OCI-M1 (cell line): Measurements from ENCODE around the gene GDPD5.

Experiments
- DNase-seq: peaks from one replicate; lab custom pipeline; 2025; lab: John Stamatoyannopoulos, UW

The GDPD5 gene

DNA sequence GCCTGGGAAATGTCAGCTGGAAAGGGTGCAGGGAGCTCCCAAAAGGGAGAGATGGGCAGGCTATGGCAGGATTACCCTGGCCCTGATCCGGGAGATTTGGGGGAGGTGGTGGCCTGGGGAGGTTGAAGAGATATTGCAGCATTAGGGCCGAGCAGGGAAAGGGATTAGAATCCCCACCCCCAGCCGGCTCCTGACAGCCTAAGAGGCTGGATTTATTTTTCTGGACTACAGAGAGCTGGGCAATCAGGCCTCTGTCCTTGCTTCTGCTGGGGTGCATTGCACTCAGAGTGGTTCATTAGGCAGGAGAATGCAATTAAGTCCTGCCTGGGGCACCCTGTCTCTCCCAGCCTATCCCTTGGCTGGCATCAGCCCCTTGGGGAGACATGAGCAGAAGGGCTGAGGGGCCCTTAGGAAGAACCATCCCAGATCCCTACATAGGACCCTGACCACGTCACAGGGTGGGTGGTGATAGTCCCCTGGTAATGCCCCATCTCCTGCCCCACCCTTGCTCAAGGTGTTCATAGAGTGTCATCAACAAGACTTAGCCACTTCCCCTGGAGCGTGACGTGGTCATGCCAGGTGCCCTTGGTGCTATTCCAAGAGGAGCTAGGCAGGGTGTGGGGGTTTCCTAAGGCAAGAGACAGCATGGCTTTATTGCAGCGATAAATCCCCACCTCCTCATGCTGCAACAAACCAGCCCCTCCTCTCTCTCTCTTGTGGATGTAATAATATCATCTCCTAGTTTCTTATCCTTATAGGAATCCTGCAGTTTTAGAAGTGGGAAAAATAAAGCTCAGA lies 54.4 kb downstream of the GDPD5 start:
- DNase-seq: no peak

DNA sequence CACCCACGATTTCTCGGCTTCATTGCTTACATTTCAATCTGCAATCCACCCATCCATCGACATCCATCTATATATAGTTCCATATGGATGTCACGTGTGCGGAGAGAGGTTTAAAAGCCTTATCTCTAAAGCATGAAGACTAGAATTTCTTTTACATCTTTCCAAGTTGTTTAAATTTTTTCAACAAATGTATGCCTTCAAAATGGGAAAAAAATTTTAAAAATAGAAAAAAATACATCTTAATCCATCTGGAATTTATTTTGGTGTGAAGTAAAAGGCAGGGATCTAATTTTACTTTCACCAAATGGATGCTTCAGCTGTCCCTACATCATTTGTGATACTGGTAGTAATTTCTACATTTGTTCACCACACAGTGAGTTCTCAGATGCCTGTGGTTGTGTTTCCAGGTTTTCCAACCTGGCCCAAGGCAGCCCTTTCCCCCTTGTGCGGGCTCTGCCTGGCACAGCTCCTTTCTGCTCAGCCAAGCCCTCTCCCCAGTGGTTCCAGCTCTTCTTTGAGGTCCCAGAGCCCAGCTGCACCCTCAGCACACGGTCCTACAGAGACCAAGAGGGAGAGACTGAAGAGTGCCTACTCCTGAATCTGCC lies 55.2 kb downstream of the GDPD5 start:
- no peak for DNase-seq

DNA sequence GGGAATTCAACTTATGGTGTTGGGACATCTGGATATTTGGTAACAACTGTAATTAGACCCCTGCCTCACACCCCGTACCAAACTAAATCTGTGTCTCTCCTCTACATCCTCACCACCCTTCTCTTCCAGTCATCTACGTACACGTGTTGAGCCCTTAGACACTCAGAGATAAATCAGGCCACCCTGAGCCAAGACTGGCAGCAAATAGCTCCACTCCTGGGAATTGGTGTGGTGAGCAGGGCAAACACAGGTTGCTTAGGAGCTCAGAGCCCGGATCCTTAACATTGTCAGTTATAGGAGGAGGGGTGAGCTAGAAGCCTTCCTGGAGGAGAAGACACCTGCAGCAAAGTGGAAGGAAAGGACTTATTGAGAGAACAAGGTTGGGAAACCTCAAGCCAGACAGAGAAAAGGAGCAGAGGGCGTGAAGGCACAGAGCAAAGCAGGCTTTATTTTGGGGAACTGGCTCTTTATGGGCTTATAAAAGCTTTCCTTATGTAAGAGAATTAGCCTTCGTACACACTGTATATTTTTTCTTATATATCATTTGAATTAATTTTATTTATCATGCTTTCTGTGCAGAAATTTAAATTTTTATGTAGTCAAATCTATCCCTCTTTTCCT lies 55.8 kb downstream of the GDPD5 start:
- no peak for DNase-seq

GRCh38 chr11:75468534-75469340 lies 57.0 kb downstream of the GDPD5 start:
- peak; percentile 68 for DNase-seq

GRCh38 chr11:75467881-75468280 lies 57.9 kb downstream of the GDPD5 start:
- no peak for DNase-seq

DNA sequence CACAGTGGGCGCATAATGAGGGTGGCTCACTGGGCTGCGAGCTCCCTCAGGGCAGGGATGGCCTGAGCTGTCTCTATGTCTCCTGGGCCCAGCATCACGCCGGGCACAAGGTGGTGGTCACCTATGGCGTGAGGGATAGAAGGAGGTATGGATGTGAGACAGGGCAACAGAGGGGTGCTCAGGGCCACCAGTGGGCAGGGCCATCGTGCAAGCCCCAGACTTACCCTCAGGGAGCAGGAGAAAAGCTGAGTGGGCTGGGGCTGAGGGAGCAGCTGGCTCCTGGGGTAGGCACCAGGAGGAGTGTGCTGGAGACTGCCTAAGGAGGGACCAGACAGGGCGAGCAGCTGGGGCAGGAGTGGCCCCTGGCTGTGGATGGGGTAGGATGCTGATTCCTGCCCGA lies 58.4 kb downstream of the GDPD5 start:
- no peak for DNase-seq

- no peak for DNase-seq
Observed at GRCh38 chr11:75465701-75466531, 59.8 kb downstream of the GDPD5 start.

DNA sequence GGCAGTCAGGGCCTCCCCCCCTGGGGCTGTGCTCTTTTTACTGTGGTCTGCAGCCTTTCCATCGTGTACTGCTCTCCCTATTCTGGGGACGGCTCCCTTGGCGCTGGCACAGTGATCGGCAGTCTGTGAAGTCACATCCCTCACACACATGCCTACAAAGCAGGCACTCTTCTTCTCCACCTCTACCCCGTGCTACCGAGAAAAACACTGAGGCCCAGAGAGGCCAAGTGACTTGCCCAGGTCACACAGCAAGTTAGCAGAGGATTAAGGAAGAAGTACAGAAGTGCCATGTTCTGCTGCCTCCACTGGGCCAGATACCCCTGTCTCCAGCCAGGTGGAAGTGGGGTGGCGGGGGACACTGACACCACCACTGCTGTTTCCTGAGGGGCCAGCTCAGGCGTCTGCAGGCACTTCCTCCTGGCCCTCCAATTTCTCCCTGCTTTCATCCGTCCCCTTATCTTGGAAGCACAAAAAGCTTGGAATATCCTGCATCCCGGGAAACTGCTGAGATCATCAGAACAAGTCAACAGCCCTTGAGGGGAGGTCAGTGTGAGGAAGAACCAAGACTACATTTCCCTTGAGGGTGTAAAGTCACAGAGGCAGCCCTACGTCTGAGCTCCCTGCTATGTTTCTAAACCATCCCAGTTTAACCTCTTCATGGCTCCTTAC lies 62.5 kb downstream of the GDPD5 start:
- DNase-seq: no peak

- DNase-seq: no peak
Observed at GRCh38 chr11:75462117-75462653, 63.6 kb downstream of the GDPD5 start.

- DNase-seq: no peak
Observed at GRCh38 chr11:75461151-75461550, 64.6 kb downstream of the GDPD5 start.

DNA sequence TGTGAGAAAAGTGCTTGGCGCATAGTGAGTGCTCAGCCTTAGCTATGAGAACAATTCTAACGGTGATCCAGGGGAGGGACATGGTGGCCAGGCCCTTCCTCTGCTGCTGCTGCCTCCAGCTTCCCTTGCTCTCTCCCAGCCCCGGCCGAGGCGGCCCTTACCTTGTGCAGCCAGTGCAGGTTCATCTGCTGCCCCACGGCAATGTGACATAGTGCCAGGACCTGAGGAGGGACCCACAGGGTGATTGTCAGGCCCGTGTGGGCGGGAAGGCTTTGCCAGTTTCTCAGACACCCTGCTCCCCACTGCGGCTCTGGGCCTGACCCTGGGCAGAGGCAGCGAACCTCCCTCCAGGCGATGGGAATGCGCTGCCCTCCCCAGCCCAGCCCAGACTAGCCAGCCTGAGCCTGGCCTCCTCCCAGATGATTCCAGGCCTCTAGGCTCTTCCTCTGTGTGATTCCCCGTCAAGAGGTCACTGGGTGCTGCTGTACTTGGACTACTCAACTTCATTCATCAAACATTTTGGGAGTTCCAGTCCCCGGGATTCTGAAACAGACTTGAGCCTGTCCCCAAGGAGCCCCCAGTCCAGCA lies 69.1 kb downstream of the GDPD5 start:
- no peak for DNase-seq

GRCh38 chr11:75454987-75455386 lies 70.8 kb downstream of the GDPD5 start:
- no peak for DNase-seq

DNA sequence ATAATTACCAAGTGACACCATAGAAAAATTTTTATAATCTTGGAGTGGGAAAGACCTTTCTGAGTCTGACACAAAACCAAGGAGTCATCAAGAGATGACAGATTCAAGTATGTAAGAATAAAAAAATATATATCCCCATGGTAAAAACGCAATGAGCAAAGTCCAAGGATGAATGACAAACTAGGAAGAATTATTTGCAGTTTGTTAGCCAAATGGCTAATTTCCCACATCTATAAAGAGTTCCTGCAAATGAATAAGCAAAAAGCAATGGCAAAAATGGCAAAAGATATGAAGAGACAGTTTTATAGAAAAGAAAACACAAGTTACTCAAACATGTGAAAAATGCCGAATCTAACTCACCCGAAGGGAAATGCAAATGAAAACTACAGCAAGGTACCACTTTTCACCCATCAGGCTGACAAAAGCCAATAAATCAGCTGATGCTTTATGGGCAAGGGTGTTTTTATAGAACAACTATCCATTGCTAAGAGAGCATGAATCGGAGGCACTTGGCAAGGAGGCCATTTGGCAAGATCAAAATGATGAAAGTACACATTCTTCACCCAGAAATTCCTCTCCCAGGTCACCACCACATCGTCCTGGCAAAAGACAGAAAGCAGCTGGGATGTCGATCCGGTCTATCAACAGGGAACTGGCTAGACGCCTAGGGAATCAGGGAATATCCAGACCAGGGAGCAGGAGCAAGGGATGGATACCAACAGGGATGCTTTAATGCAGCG lies 71.7 kb downstream of the GDPD5 start:
- no peak for DNase-seq

DNA sequence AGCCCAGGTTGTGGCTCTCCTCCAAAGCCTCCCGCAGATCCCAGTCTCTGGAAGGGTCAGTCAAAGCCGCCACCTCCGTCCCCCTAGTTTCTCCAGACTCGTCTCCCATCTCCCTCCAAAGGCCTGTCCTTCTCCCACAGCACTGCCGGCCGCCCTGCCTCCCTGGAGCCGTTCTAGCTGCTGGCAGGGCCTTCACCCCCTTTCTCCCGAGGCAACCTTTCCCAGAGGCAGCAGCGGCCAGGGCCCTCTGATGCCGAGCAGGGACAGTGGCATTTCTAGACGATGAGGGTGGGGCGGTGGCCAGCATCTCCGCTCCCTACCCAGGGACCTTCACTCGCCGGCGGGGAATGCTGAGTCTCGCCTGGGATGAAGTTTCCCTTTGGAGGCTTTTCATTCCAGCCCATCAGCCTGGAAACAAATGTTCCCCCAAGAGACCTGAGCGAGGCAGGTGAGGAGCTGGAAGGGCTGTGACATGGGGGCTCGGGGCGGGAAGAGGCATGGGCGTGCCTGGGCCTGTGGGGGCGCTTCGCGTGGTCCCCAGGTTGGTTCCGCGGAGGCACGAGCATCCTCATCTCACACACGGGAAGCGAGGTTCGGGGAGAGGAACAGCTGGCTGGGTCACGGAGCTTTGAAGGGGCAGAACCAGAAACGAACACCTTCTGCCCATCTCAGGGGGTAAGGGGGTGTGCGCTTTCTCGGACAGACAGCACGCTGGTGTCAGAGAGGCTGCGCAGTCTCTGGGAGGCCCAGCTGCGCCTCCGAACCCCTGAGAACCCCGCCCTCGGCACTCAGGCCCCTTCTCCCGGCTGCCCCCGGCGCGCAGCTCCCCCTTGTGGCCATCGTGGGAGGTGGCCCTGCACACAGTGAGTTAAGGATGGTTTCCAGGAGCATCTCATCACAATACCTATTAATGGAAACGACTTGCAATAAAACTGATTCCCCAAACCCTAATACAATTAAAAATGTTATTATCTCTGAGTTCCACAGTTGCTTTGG lies 74.6 kb downstream of the GDPD5 start:
- peak; percentile 81 for DNase-seq

GRCh38 chr11:75450236-75450635 lies 75.5 kb downstream of the GDPD5 start:
- no peak for DNase-seq

DNA sequence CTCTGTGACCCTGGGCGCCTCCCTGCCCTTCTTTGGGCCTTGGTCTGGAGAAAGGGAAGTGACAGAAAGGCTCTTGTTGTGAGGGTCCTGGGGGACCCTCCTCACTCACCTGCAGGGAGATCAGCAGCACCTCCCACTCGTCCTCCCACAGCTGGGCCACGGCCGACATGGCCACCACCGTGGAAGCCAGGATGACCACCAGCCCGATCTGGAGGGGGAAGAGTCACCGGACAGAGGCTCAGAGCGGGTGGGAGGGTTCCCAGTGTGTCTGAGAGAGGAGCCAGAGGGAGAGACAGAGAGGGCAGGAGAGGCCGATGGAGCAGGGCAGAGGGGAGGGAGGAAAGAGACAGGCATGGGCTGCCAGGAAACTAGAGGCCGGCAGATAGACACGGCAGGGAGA lies 76.0 kb downstream of the GDPD5 start:
- no peak for DNase-seq

- no peak for DNase-seq
Observed at GRCh38 chr11:75449271-75449670, 76.5 kb downstream of the GDPD5 start.

DNA sequence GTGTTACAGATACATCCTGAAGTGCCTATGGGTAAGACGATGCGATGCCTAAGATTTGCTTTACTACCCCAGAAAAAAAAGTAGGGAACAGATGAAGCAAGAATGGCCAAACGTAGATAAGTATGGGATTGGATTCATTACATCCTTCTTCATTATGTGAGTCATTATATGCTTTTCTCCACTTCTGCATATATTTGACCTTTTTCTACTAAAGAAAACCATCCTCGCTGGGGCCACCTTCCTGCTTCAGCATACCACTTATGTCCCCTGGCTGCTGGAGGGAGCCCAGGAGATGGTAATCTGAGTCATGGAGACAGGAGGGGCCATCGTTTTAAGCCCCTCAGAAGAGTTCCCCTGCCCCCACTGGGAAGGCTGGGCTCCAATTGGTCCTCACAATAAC lies 78.3 kb downstream of the GDPD5 start:
- no peak for DNase-seq
